ENCODE data around the gene EP400. TPM values are rescaled to one million over a fixed set of nuclear protein-coding genes. Genes with fewer than 3 reads are reported as not detected.

Gene EP400
- total and polyA plus RNA-seq, 2 of the 8 experiments (the other 6 are each of a cell fraction or from before 2014, with no cell fraction given): 13.1 to 69.7 TPM

DNA sequence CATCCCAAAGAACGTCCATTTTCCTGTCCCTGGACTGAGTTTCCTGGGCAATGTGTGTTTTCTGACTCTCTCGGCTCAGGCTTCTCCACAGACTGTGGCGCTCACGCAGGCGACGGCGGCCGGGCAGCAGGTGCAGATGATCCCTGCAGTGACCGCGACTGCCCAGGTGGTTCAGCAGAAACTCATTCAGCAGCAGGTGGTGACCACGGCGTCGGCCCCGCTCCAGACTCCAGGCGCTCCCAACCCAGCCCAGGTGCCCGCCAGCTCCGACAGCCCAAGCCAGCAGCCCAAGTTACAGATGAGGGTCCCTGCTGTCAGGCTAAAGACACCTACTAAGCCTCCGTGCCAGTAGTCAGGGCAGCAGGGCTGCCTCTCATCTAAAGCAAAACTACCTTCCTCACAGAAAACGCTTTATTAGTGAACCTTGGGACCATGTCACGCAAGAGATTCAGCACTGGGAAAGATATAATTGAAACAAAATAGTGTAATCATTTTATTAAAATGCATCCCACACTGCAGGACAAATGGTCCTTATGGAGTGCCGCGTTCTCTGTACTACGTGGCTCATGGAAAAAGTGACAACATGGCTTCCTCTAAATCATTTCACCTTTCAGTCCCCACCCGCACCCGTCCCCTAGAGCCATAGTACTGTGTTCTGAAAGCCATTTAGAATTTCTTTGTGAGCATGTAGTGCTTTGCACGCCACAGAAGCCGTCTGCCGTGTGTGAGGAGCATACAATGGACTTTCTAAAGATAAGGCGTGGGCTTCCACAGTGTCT lies 127.8 kb downstream of the EP400 start (continued):
- no peak for TF ChIP-seq SIRT6 (IDR thresholded peaks at IDR 0.05; ENCODE audit: low read length)

All from H1 (cell line).